Tibial nerve (tissue), 4 donors: ENCODE measurements around the gene MED23. TPM values are rescaled to one million over a fixed set of nuclear protein-coding genes. Genes with fewer than 3 reads are reported as not detected.

Source experiments
- DNase-seq, 2 donors: peaks; one replicate each; pipeline ENCODE4 v3.0.0-alpha.2; 2019; ENCODE audit warnings: low spot score in 2 of 2
- H3K27ac ChIP-seq, 4 donors: fragments of 200-600 bp; sonication (generic) in 3 of 4; one replicate each; pipeline ENCODE4 v1.5.1; 2017 to 2019; ENCODE audit warnings: mild to moderate bottlenecking in 1 of 4
- H3K27me3 ChIP-seq, 2 donors: fragments of 200-600 bp; sonication (generic) in 1 of 2; one replicate each; pipeline versions ENCODE4 v1.5.1 to v1.6.0; 2017 to 2019
- H3K36me3 ChIP-seq, 3 donors: fragments of 200-600 bp; sonication (generic); one replicate each; pipeline ENCODE4 v1.5.1; 2018 to 2019
- H3K4me1 ChIP-seq, 4 donors: fragments of 200-600 bp; sonication (generic) in 3 of 4; one replicate each; pipeline ENCODE4 v1.5.1; 2017 to 2019
- H3K4me3 ChIP-seq, 4 donors: fragments of 200-600 bp; sonication (generic) in 3 of 4; one replicate each; pipeline ENCODE4 v1.5.1; 2017 to 2019; ENCODE audit warnings: mild to moderate bottlenecking in 1 of 4, moderate library complexity in 1 of 4
- H3K9me3 ChIP-seq, 4 donors: fragments of 200-600 bp; sonication (generic) in 3 of 4; one replicate each; pipeline ENCODE4 v1.5.1; 2017 to 2019
- EP300 ChIP-seq, 2 donors: sonication (generic); formaldehyde crosslinking; IDR thresholded peaks; one replicate each; pipeline ENCODE4 v1.6.1; 2017; ENCODE audit warnings: antibody characterized with exemption in 2 of 2, mild to moderate bottlenecking in 1 of 2
- POLR2A ChIP-seq, 2 donors: fragments of 450-650 bp; IDR thresholded peaks; one replicate each; pipeline ENCODE4 v1.6.1; 2017; ENCODE audit warnings: antibody characterized with exemption in 2 of 2, mild to moderate bottlenecking in 2 of 2, moderate library complexity in 2 of 2
- WGBS, 2 donors: methylation state at CpG; one replicate each; pipeline ENCODE4 v1.1.5; 2018; 5-methylcytosine and 5-hydroxymethylcytosine counted together
- total RNA-seq, 4 donors: library from RNA; depleted of rRNA; stranded (reverse); fragments of >200 nt; gene quantifications; one replicate each; pipeline ENCODE4 v1.1.0, GENCODE V29; 2016
- TF ChIP-seq, protein P1 (sequence below), 5 experiments: fragments of 200-600 bp in 3 of 5; fragments of 450-650 bp in 2 of 5; sonication (generic) in 3 of 5; IDR thresholded peaks; one replicate each; pipeline ENCODE4 v1.5.1; 2016 to 2019; ENCODE audit warnings: antibody characterized with exemption in 5 of 5, mild to moderate bottlenecking in 3 of 5, moderate library complexity in 2 of 5

MED23 gene
- total RNA-seq, 4 donors from 2014 or later, result 27.3 to 36.5 (median 29.0) TPM

- no peaks in the 10 kb centered on the region for H3K27me3 ChIP-seq
- H3K4me3 ChIP-seq, result no peak overlapping the region
- H3K9me3 ChIP-seq, result no peaks in the 10 kb centered on the region
- no peaks in the 10 kb centered on the region for H3K36me3 ChIP-seq
- TF ChIP-seq EP300 (IDR thresholded peaks at IDR 0.05) (no peak), POLR2A (IDR thresholded peaks at IDR 0.05) (no peak)
- TF ChIP-seq, protein P1, sequence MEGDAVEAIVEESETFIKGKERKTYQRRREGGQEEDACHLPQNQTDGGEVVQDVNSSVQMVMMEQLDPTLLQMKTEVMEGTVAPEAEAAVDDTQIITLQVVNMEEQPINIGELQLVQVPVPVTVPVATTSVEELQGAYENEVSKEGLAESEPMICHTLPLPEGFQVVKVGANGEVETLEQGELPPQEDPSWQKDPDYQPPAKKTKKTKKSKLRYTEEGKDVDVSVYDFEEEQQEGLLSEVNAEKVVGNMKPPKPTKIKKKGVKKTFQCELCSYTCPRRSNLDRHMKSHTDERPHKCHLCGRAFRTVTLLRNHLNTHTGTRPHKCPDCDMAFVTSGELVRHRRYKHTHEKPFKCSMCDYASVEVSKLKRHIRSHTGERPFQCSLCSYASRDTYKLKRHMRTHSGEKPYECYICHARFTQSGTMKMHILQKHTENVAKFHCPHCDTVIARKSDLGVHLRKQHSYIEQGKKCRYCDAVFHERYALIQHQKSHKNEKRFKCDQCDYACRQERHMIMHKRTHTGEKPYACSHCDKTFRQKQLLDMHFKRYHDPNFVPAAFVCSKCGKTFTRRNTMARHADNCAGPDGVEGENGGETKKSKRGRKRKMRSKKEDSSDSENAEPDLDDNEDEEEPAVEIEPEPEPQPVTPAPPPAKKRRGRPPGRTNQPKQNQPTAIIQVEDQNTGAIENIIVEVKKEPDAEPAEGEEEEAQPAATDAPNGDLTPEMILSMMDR (IDR thresholded peaks at IDR 0.05), result no peak
- no peak overlapping the region for H3K27ac ChIP-seq
- no peaks in the 10 kb centered on the region for H3K4me1 ChIP-seq
- no peak for DNase-seq
- WGBS, 2 donors, result 85 to 89% methylated on average over 11 of the region's 11 CpGs
Observed at GRCh38 chr6:131635384-131636340, 7.6 kb upstream of the MED23 start.

- no peaks in the 10 kb centered on the region for H3K36me3 ChIP-seq
- no peak for DNase-seq
- no peak overlapping the region for H3K4me3 ChIP-seq
- H3K27me3 ChIP-seq, result no peaks in the 10 kb centered on the region
- 58 to 73% methylated on average over 3 of the region's 3 CpGs for WGBS, 2 donors
- no peak overlapping the region for H3K27ac ChIP-seq
- no peak for TF ChIP-seq POLR2A (IDR thresholded peaks at IDR 0.05)
- peaks cover 0 to 28% (median 9%) of the 10 kb centered on the region in 4 donors for H3K4me1 ChIP-seq
- H3K9me3 ChIP-seq, result no peaks in the 10 kb centered on the region
Observed at GRCh38 chr6:131631625-131632289, 3.7 kb upstream of the MED23 start.

DNA sequence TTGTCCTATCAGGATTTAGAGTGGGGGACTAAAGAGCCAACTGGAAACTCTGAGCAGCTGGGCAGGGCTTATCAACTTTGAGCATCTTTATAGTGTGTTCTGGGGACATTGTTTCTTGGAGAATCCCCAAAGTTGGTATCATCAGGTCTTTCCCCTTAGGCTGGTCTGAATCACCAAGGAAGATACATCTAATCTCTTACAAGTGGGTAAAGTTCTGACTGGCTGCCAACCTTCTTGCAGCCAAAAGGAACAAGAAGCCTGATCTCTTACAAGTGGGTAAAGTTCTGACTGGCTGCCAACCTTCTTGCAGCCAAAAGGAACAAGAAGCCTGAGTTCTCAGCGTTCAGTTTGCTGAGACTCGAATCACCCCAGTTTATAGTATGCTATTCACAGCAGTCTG lies 1.6 kb upstream of the MED23 start:
- no peak overlapping the region for H3K4me3 ChIP-seq
- H3K36me3 ChIP-seq, result peaks cover 0 to 7% (median 0%) of the 10 kb centered on the region in 3 donors
- no peak for DNase-seq
- 34 to 39% methylated on average over 2 of the region's 2 CpGs for WGBS, 2 donors
- TF ChIP-seq POLR2A (IDR thresholded peaks at IDR 0.05), result no peak
- TF ChIP-seq, protein P1 (IDR thresholded peaks at IDR 0.05), result no peak
- TF ChIP-seq EP300 (IDR thresholded peaks at IDR 0.05), result no peak
- H3K27ac ChIP-seq, result peak overlapping the region in 1 of 4 donors; percentile 18
- no peaks in the 10 kb centered on the region for H3K27me3 ChIP-seq
- H3K4me1 ChIP-seq, result peaks cover 0 to 36% (median 9%) of the 10 kb centered on the region in 4 donors
- H3K9me3 ChIP-seq, result no peaks in the 10 kb centered on the region

DNA sequence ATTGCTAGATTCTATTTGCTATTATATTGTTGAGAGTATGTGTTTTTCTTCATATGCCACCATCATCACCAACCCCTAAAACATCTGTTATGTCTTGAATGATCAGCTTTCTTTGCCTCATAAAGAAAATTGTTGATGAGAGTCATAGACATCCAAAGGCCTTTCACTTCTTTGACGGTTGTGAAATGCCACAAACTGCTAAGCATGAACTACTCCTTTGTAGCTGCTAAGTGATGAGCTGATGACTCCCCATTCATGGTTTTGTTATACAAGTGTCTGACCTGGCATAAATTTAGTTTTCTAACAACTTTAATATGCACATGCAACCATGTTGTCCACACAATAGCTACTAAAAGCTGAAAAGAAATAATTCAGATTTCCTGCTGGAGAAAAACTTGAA lies 684 bp upstream of the MED23 start:
- no peak for DNase-seq
- Histone ChIP-seq H3K27ac (peak overlapping the region in 3 of 4 donors; percentile 74 to 84 (median 80)), H3K4me1 (peaks cover 0 to 36% (median 9%) of the 10 kb centered on the region in 4 donors), H3K27me3 (no peaks in the 10 kb centered on the region), H3K36me3 (peaks cover 0 to 16% (median 0%) of the 10 kb centered on the region in 3 donors), H3K9me3 (no peaks in the 10 kb centered on the region), H3K4me3 (peak overlapping the region; percentile 59 to 98 (median 80))
- WGBS, 2 donors, result 26 to 37% methylated on average over 1 of the region's 1 CpG
- TF ChIP-seq EP300 (IDR thresholded peaks at IDR 0.05) (no peak), POLR2A (IDR thresholded peaks at IDR 0.05) (no peak)
- TF ChIP-seq, protein P1 (IDR thresholded peaks at IDR 0.05), result no peak

DNA sequence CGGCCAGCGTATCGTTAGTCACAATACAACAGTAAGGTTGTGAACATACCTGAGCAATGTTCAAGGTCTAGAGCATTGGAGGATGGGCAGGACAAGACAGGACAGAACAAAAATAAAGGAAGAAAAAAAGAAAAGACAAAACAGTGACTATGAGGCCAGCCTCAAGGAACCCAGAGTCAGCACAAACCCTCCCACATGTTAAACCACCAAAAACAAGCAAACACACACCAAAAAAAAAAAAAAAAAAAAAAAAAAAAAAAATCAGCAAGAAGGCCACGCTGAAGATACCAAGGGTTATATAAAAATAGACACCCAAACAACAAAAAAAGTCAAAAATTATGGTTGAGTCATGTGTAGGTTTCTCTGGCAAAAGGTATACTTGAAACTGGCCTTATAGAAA lies 12.8 kb downstream of the MED23 start:
- DNase-seq, result no peak
- no peak overlapping the region for H3K27ac ChIP-seq
- H3K36me3 ChIP-seq, result peaks cover 2 to 83% (median 14%) of the 10 kb centered on the region in 3 donors
- TF ChIP-seq, protein P1 (IDR thresholded peaks at IDR 0.05), result no peak
- TF ChIP-seq EP300 (IDR thresholded peaks at IDR 0.05), result no peak
- H3K27me3 ChIP-seq, result no peaks in the 10 kb centered on the region
- no peaks in the 10 kb centered on the region for H3K4me1 ChIP-seq
- H3K9me3 ChIP-seq, result no peaks in the 10 kb centered on the region
- WGBS, 2 donors, result 95 to 96% methylated on average over 4 of the region's 4 CpGs
- no peak overlapping the region for H3K4me3 ChIP-seq
